GM19372 (cell line): ENCODE results near the gene TLK2.
"Not testable (repeated sequence)": the region's sequence is repeated elsewhere in the genome, so short reads cannot be mapped to it uniquely, and the experiment has no call there.

ENCODE experiments used
- ATAC-seq: cut with Tn5 transposase; IDR thresholded peaks from one replicate; pipeline ENCODE4 v1.9.1; 2021; ENCODE audit warnings: mild to moderate bottlenecking, low read depth, moderate library complexity; ENCODE audit not compliant: unreplicated experiment

Gene TLK2

DNA sequence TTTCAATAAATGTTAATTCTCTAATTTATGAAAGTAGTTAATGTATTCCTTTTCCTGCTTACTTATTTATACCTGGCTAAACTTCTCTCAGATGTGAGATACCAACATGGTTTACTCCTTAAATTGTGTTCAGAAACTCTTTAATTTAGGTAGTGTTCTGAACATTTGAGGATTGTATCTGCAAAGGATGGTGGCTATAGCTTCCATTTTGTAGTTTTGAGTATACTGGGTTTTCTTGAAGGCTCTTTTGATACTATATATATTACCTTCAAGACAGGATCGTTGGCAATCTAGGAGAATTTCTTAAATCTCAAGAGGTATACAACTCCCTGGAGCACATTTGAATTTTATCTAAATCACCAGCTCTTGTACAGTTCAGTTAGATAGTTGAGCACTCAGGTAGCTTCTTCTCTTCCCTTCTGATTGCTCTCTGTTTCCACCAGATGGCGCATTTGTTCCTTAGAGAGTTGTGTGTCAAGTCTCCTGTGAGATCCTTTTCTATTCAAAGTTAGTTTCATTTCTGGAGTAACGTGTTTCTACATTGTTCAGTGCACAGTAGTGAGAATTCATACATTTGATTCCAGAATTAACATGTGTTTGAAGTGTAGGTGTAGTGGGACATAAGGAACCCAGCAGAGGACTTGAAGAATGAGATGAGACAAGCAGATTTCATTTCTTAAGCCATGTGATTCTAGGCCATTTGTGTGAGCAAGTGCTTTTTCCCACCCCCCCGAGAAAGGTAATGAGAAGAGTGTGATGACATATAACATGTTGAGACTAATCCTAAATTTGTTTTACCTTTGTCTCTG lies 74.4 kb downstream of the TLK2 start:
- peak; percentile 65 for ATAC-seq

DNA sequence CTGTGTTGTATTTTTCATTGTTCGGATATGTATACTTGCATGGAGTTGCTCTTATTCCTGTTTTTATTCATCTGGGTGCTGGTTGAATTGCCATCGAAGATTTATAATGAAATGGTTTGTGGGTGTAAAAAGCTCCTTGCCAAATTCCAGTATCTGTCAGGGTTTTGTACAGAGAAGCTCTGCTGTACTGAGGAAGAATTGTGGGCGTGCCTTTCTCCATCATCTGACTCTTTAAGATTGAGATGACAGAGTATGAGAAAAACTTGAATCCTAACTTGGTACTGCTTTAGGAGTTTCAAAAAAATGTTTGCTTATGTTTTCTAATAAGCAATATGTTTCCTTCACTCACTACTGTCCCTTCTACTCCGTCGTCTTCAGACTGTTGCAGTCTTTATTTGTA lies 78.9 kb downstream of the TLK2 start:
- ATAC-seq = not testable (repeated sequence)

DNA sequence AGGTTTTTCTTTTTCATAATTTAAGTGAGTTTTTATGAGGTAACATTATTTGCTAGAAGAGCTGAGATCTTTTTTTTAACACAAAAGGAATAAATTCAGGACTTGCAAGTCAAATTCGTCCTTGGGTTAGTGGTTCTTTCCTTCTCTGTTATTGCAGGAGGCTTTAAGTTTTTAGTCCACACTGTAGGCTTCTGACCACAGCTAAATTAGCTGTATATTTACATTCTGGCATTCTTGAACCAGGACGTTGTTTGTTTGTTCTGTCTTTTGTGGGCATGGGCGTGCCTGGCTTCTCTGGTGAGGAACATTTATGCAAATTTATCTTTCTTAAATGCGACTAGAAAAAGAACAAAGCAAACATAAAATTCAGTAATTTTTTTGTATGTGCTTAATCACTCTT lies 80.3 kb downstream of the TLK2 start:
- not testable (repeated sequence) for ATAC-seq

DNA sequence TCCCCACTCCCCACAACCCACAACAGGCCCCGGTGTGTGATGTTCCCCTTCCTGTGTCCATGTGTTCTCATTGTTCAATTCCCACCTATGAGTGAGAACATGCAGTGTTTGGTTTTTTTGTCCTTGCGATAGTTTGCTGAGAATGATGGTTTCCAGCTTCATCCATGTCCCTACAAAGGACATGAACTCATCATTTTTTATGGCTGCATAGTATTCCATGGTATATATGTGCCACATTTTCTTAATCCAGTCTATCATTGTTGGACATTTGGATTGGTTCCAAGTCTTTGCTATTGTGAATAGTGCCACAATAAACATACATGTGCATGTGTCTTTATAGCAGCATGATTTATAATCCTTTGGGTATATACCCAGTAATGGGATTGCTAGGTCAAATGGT lies 82.3 kb downstream of the TLK2 start:
- not testable (repeated sequence) for ATAC-seq

DNA sequence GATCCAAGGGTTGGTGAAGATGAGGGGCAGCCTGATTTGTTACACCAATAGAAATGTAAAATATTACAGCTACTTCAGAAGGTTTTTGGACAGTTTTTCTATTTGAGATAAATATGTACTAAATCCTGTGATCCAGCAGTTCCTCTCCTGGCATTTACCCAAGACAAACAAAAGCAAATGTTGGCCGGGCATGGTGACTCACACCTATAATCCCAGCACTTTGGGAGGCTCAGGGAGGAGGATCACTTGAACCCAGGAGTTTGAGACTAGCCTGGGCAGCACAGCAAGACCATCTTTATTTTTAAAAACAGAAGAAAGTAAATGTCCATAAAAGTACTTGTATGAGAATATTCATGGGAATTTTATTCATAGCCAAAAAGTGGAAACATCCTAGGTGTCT lies 84.0 kb downstream of the TLK2 start:
- ATAC-seq = no peak

DNA sequence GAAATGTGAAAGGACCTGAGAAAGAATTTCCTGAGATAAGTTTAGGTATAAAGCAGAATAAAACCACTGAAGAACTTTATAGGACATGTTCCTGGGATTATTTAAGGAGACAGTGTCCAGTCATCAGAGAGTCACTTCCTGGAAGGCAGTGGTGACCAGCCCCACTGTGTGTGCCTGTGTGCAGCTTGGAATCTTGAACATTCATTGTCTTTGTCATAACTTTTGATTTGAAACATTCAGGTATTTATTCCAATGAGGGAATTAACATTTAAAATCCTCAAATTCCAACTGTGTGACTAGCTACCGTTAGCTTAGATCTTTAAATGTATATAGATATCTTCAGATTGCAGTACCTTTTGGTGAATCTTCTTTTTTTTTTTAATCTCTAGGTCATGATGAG lies 87.2 kb downstream of the TLK2 start:
- no peak for ATAC-seq

DNA sequence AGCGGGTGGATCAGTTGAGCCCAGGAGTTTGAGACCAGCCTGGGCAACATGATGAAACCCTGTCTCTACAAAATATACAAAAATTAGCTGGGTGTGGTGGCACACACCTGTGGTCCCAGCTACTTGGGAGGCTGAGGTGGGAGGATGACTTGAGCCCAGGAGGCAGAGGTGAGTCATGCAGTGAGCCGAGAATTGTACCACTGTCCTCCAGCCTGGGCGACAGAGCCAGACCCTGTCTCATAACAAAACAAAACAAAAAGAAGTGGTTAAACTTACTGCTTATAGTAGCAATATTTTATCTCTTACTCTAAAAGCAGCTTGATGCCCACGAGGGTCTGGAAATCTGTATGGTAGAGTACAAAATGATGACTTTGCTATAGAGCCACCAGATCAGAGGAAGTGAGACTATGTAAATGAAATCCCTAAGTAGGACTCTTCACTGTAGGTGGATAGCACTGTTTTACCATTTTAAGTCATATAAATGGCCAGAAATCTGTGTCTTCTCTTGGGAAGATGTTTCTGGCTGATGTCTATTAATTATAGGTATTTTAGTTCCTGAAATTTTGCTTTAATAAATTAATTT lies 88.5 kb downstream of the TLK2 start:
- ATAC-seq = no peak

DNA sequence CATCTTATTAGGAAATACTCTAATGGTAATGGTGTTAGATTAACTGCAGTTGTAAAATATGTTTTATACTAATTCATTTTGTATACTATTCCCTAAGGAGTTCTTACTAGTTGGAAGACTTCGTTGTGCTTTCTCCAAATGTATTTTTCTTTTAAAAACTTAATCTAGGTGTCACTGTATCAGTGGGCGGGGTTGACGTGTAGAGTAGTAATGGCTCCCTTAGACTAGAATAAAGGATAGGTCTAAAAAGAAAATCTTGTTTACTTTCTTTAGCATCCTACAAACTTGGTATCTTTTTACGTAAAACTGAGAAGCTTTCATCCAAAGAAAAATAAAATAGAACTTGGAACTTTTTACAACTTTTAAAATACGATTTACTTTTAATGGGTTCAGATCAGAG lies 93.9 kb downstream of the TLK2 start:
- no peak for ATAC-seq

DNA sequence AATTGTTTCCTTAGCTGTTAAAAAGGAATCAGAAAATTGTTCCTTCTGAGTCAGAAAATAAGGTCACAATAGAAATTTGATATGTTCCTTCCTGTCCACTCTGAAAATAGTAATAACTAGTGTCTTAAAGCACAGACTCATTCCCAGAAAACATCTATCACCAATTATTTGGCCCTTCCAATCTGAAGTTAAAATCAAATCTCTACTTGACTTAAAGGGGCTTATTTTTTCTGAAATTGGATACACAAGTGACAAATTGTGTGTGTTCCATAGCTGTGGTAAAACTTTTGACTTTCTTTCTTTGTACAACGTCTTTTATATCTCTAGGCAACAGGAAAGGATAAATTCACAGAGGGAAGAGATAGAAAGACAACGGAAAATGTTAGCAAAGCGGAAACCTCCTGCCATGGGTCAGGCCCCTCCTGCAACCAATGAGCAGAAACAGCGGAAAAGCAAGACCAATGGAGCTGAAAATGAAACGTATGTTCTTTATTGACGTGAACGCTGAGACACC lies 94.3 kb downstream of the TLK2 start:
- no peak for ATAC-seq

DNA sequence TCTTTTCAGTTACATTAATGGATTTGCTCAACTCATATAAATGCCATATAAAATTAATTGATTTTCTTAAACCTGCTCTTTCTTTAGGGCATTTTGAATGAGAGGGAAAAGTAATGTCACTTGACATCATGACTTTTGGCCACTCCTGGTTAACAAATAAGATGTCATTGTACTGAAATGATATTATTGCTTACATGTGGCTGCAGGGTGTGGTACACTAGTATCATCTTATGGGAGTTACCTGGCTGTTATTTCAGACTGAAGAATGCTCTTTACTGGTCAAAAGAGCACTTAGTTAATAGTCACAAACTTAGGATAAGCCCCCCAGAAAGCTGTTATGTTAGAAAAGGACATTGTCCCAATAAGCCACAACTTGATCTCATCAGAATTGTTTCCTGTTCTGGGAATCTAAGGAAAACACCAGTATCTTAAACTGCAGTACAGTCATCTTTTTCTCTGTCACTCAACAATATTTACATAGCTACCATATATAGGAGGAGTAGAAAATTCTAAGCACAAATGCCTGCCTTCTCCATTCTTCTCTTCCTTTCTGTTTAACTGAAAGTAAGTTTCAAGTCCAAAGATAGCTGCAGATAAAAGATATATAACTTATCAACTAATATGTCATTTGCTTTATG lies 95.0 kb downstream of the TLK2 start:
- no peak for ATAC-seq

DNA sequence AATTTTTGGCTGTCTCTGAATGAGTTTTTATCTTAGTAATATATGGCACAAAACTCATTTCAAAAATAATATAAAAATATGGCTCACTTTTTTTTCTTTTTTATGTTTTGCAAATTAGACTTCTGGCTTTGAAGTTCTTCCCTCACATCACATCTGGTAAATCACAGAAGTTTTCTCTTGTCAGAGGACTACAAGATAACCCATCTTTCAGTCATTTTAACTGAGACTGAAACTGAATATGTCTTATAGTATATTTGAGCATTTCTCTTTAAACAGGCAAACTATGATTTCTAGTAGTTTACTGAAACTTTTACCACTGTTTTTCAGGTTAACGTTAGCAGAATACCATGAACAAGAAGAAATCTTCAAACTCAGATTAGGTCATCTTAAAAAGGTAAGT lies 97.8 kb downstream of the TLK2 start:
- no peak for ATAC-seq

DNA sequence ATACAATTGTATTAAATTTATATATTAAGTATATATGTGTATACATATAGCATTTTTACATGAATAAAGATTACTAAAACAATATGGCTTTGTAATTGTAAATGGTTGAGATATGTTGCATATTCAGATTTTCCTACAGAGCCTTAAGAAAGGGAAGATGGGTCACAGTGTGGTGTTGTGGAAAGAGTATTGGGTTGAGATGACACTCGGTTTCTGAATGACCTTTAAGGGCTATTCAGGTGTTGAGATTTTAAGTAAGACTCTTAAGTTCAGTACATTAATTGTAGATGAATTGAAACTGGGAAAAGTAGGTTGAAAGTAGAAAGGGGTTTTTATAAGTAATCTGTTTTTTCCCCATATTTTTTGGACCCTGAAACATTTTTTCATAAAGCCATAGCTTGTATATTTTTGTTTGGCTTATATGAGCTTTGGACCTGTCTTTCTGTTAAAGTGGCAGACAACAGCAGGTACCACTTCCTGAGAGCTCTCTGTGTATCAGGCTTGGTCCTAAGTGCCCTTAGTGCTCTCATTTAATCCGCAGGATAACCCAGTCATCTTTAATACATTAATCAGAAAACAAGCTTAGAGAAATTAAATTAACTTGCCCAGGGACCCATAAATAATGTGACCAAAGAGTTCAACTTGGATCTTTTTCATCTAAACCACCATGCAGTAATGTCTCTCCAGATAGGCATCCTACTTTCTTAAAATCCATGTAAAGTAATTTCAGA lies 100.3 kb downstream of the TLK2 start:
- ATAC-seq = no peak

DNA sequence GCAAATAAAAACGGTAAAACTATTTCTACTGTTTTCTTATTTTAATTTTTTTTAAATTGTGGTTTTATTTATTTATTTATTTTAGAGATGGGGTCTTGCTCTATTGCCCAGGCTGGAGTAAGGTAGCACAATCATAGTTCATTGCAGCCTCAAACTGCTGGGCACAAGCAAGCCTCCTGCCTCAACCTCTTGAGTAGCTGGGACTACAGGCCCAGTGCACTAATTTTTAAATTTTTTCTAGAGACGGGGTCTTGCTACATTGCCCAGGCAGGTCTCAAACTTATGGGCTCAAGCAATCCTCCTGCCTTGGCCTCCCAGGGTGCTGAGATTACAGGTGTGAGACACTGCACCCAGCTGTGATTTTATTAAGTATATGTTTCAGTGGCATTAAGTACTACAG lies 102.3 kb downstream of the TLK2 start:
- ATAC-seq = no peak

DNA sequence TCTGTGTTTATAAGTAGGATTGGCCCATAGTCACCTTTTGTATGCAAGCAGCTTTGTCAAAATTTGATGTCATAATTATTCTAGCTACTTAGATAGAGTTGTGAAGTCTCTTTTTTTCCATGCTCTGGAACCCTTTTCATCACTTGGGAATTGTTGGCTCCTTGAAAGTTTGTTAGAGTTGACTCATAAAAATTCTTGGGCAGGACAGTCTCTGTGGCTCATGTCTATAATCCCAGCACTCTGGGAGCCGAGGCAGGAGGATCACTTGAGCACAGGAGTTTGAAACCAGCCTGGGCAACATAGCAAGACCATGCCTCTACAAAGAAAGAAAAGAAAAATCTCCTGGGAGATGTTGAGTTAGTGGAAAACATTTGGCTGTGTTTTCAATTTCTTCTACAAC lies 103.1 kb downstream of the TLK2 start:
- ATAC-seq = no peak

DNA sequence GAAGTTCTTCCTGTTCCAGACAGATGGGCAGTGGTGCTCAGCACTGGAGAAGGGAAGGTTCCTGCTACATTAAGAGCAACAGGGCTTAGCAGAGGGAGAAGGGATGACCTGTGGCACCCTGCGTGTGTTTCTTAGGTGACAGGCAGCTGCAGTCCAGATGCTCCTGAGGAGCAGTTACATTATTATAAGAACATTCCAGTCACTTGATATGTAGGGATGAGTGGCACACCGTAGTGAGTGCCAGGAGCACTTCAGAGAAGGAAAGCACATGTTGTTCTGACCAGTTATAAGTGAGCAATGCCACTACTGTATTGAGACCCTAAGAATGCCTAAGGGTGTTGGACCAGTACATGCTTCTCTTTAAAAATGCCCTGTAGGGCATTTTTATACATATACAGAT lies 108.9 kb downstream of the TLK2 start:
- ATAC-seq = no peak

DNA sequence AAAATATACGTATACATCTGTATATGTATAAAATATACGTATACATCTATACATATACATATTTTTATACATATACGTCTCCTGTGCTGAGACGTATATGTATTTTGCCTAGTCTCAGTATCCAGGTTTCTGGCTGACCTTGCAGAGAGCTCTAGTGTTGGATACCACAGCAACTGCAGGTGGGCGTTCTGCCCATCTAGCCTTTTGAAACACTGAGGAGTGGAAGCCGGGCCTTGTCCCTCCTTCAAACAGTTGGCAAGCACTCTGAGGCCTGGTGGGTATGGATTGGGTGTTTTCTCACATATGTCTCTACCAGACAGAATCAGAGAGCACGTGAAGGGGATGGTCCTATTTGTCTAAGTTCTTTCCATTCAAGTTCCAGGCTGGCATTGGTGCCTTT lies 109.5 kb downstream of the TLK2 start:
- no peak for ATAC-seq

DNA sequence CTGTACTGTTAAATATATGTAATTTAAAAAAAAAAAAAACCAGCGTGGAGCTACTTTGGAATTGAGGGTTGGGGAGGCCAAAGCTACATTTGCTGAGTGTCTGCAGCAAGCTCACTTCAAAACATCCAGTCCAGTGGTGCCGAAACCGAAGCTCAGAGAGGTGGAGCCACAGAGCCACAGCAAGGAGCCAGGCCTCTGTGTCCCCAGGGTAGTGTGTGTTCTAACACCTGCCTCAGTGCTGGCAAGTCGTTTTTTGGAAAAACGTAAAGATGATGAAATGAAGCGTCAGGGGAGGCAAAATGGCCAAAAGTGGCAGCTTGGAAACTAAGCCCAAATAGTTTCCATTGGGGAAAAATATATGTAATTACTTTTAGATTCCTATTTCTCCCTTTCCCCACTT lies 112.7 kb downstream of the TLK2 start:
- ATAC-seq = no peak

DNA sequence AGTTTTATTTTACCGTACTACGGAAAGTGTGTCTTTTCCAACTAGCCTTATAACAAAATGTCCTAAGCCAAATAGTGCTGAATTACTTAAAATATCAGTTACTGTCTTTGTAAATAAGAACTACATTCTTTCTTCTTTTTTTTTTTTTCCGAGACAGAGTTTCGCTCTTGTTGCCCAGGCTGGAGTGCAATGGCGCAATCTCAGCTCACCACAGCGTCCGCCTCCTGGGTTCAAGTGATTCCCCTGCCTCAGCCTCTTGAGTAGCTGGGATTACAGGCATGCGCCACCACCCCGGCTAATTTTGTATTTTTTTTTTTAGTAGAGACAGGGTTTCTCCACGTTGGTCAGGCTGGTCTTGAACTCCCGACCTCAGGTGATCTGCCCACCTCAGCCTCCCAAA lies 113.2 kb downstream of the TLK2 start:
- not testable (repeated sequence) for ATAC-seq

DNA sequence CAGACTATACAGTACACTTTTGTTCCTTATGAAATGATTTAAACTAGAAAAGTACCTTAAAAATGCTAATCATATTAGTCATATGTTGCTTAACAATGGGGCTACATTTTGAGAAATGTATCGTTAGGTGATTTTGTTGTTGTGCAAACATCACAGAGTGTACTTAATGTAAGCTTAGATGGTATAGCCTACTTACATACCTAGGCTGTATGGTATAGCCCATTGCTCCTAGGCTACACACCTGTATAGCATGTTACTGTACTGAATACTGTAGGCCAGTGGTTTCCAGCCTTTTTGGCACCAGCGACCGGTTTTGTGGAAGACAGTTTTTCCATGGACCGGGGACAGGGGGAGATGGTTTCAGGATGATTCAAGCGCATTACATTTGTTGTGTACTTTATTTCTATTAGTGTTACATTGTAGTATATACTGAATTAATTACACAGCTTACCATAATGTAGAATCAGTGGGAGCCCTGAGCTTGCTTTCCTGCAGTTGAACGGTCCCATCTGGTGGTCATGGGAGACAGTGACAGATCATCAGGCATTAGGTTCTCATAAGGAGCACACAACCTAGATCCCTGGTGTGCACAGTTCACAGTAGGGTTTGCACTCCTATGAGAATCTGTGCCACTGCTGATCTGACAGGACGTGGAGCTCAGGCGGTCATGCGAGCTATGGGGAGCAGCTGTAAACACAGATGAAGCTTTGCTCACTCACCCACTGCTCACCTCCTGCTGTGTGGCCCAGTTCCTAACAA lies 113.9 kb downstream of the TLK2 start:
- ATAC-seq = no peak

DNA sequence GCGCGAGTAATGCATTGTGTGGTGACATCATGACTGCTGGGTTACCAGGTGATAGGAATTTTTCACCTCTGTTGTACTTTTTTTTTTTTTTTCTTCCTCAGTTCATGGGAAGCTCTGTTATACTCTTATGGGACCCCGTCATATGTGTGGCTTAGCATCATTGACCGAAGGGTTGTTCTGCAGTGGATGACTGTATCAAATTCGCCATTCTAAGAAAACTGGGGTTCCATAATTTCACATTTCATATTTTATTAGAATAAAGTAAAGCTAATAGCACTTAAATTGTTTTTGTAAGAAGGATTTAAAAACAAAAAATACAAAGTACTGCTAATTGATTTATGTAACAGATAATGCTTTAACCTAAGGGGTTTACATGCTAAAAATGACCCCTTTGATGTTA lies 116.9 kb downstream of the TLK2 start:
- ATAC-seq = no peak
